A549 treated with AZD2906 at 1 μM for 4 hours (cell line): ENCODE data around the gene POLE3. TPM values are rescaled to one million over a fixed set of nuclear protein-coding genes. Genes with fewer than 3 reads are reported as not detected.

Experiments used
- total RNA-seq: library from RNA; stranded (reverse); fragments of 200-300 nt; extraction: Qiagen RNA extraction; gene quantifications from 5 replicates; pipeline ENCODE4 v1.2.3, GENCODE V29; 2022

POLE3 gene
- total RNA-seq = 96.3 to 116 TPM (median 103 TPM) in 5 replicates

GRCh38 chr9:113410207-113410864 is at the start of gene POLE3, which contains the start of gene C9orf43:
Gene POLE3 (minus strand): TSS chr9:113410675. CDS start chr9:113410293, 382 bp downstream.
Gene C9orf43 (plus strand): TSS chr9:113410747. CDS start chr9:113413494, 2,747 bp downstream.

GRCh38 chr9:113401027-113401792 is 9.3 kb downstream of the POLE3 start, which contains the start of gene ALAD:
Gene ALAD (minus strand): TSS chr9:113401284. CDS start chr9:113393559, 7,725 bp downstream.

GRCh38 chr9:113376634-113377567 is 33.6 kb downstream of the POLE3 start, which contains the start of gene HDHD3:
Gene HDHD3 (minus strand): TSS chr9:113376986. CDS start chr9:113374354, 2,632 bp downstream.

Other genes with a start within 250 kb of the POLE3 start
- gene FKBP15, start 189.4 kb downstream of the POLE3 start, total RNA-seq = 15.9 to 17.3 TPM (median 16.3 TPM) in 5 replicates
- 16.9 to 21.8 TPM (median 17.7 TPM) in 5 replicates for gene SLC31A1, start 189.1 kb downstream of the POLE3 start, total RNA-seq
- 41.2 to 56.4 TPM (median 45.1 TPM) in 5 replicates for gene CDC26, start 135.1 kb downstream of the POLE3 start, total RNA-seq
- 48.8 to 57.9 TPM (median 52.0 TPM) in 5 replicates for gene PRPF4, start 135.0 kb downstream of the POLE3 start, total RNA-seq
- 0.10 to 0.19 TPM in 2 of 5 replicates, not detected in the others for gene RNF183, start 107.3 kb downstream of the POLE3 start, total RNA-seq
- gene WDR31, start 70.4 kb downstream of the POLE3 start, total RNA-seq = 0.96 to 1.4 TPM (median 1.1 TPM) in 5 replicates
- gene BSPRY, start 61.1 kb downstream of the POLE3 start, total RNA-seq = 0.07 to 0.12 TPM (median 0.09 TPM) in 5 replicates
- 20.3 to 24.8 TPM (median 22.6 TPM) in 5 replicates for gene HDHD3, start 33.7 kb downstream of the POLE3 start, total RNA-seq
- gene ALAD, start 9.4 kb downstream of the POLE3 start, total RNA-seq = 12.9 to 17.1 TPM (median 14.3 TPM) in 5 replicates
- 0.30 to 0.73 TPM (median 0.54 TPM) in 5 replicates for gene C9orf43, start 72 bp upstream of the POLE3 start, total RNA-seq
- gene RGS3, start 53.1 kb upstream of the POLE3 start, total RNA-seq = 13.8 to 18.1 TPM (median 16.2 TPM) in 5 replicates